Measurements from ENCODE around the gene APC2.

The APC2 gene

GRCh38 chr19:1520203-1520780 lies 70.4 kb downstream of the APC2 start:
- no peak for DNase-seq

GRCh38 chr19:1521636-1522035 lies 71.7 kb downstream of the APC2 start:
- no peak for DNase-seq

- no peak for DNase-seq
Observed at GRCh38 chr19:1522061-1522460, 72.1 kb downstream of the APC2 start.

- no peak for DNase-seq
Observed at GRCh38 chr19:1522838-1523237, 72.9 kb downstream of the APC2 start.
